Fibroblast of skin of left quadriceps (primary cell): ENCODE results near the gene DTNBP1.

Source experiments
- DNase-seq, 2 experiments: peaks; one replicate each; pipeline ENCODE4 v3.0.0-alpha.2; 2013; ENCODE audit warnings: low read depth in 2 of 2

The DTNBP1 gene

GRCh38 chr6:15481390-15482291 lies 181.2 kb downstream of the DTNBP1 start:
- no peak for DNase-seq

GRCh38 chr6:15480525-15480924 lies 182.3 kb downstream of the DTNBP1 start:
- DNase-seq, result no peak

GRCh38 chr6:15479761-15480160 lies 183.1 kb downstream of the DTNBP1 start:
- no peak for DNase-seq

GRCh38 chr6:15477746-15478145 lies 185.1 kb downstream of the DTNBP1 start:
- no peak for DNase-seq

GRCh38 chr6:15476631-15477380 lies 186.0 kb downstream of the DTNBP1 start:
- no peak for DNase-seq

- no peak for DNase-seq
Measured at GRCh38 chr6:15475872-15476271, 187.0 kb downstream of the DTNBP1 start.

- no peak for DNase-seq
Measured at GRCh38 chr6:15475261-15475660, 187.6 kb downstream of the DTNBP1 start.

GRCh38 chr6:15474196-15474595 lies 188.6 kb downstream of the DTNBP1 start:
- DNase-seq, result peak in 1 of 2 experiments; percentile 37

GRCh38 chr6:15473741-15474161 lies 189.1 kb downstream of the DTNBP1 start:
- DNase-seq, result peak in 1 of 2 experiments; percentile 17

GRCh38 chr6:15473174-15473573 lies 189.7 kb downstream of the DTNBP1 start:
- DNase-seq, result no peak
